ENCODE measurements around the gene AMZ1.

AMZ1 gene

DNA sequence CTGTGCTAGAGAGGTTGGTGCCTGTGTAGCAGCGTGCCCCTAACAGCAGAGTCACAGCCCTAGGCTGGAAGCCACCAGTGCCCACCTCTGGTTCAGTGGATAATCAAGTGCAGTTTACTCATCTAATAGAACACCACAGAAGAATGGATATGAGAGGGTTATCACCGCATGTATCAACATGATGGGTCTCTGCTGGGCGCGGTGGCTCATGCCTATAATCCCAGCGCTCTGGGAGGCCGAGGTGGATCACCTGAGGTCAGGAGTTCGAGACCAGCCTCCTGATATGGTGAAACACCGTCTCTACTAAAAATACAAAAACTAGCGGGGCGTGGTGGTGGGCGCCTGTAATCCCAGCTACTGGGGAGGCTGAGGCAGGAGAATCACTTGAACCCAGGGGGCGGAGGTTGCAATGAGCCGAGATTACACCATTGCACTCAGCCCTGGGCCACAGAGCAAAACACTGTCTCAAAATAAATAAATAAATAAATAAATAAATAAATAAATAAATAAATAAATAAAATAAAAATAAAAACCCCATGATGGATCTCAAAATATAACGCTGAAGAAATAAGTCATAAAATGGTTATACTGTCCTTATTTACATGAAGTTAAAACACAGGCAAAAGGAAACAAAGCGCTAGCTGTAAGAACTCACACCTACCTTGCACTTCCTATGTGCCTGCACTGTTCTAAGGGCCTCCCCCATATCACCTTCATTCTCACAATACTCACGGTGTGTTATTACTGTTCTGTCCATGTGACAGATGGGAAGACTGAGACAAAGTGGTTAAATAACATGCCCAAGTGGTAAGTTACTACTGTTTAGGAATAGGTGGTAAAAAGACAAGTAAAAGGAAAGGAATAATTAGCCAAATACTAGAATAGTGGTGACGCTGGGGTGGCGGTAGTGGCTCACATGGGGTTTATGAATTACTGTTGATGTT, 70.9 kb downstream of the AMZ1 start:
- H3K36me3 Mint-ChIP-seq = peaks cover 26% of the 10 kb centered on the region
- H3K27me3 Mint-ChIP-seq = no peaks in the 10 kb centered on the region
- peaks cover 44% of the 10 kb centered on the region for H3K4me1 Mint-ChIP-seq (ENCODE audit: low read depth)
- peak overlapping the region; percentile 98 for H3K27ac Mint-ChIP-seq
- H3K4me3 Mint-ChIP-seq = peak overlapping the region; percentile 56
- H3K9me3 Mint-ChIP-seq (ENCODE audit: low read depth) = no peaks in the 10 kb centered on the region

GRCh38 chr7:2759736-2760097, 71.7 kb downstream of the AMZ1 start:
- Mint-ChIP-seq H3K36me3 (peaks cover 23% of the 10 kb centered on the region), H3K4me1 (ENCODE audit: low read depth) (peaks cover 44% of the 10 kb centered on the region), H3K9me3 (ENCODE audit: low read depth) (no peaks in the 10 kb centered on the region), H3K4me3 (no peak overlapping the region), H3K27ac (no peak overlapping the region), H3K27me3 (no peaks in the 10 kb centered on the region)

DNA sequence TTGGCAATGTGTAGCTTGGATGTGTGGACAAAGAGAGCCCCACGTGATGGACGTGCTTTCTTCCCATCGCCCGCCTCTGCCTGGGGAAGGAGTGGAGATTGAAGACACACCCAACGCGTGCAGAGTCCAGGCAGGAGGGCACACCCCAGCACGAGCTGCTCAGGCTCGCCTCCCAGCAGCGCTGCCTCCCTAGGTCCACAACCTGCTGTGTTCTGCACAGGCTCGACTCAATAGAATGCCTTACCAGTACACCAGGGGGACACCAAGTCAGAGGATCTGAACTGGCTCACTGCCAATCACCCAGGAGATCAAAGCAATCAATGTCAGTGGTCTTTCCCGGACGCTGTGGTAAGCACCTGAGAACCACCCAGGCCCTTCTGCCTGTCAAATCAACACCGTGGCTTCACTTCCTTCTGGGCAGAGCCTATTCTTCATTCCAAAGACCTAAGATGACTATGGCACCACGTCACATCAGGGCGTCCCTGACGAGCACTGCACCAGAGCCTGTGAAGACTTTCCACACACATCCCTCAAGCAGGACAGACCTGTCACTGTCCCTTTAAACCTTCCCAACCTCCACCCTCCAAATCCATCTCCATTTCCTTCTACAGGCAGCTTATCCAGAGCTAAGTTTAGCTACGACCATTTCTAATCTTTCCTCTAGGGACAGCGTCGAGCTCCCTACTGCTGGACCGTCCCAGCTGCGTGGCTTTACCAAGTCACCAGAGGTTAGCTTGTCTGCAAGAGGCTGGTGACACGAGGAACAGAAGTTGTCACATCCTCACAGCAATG, 72.3 kb downstream of the AMZ1 start:
- Mint-ChIP-seq H3K4me3 (no peak overlapping the region), H3K36me3 (peaks cover 18% of the 10 kb centered on the region), H3K27ac (peak overlapping the region; percentile 4), H3K4me1 (ENCODE audit: low read depth) (peaks cover 44% of the 10 kb centered on the region), H3K9me3 (ENCODE audit: low read depth) (no peaks in the 10 kb centered on the region), H3K27me3 (no peaks in the 10 kb centered on the region)

GRCh38 chr7:2761131-2761624, 73.2 kb downstream of the AMZ1 start:
- H3K9me3 Mint-ChIP-seq (ENCODE audit: low read depth) = no peaks in the 10 kb centered on the region

GRCh38 chr7:2761801-2762497, 73.9 kb downstream of the AMZ1 start:
- Mint-ChIP-seq H3K27ac (no peak overlapping the region), H3K4me3 (no peak overlapping the region), H3K36me3 (peaks cover 10% of the 10 kb centered on the region), H3K9me3 (ENCODE audit: low read depth) (no peaks in the 10 kb centered on the region), H3K4me1 (ENCODE audit: low read depth) (peaks cover 41% of the 10 kb centered on the region), H3K27me3 (no peaks in the 10 kb centered on the region)

More at GRCh38 chr7:2761131-2761624, 73.2 kb downstream of the AMZ1 start:
- Mint-ChIP-seq H3K4me1 (ENCODE audit: low read depth) (peaks cover 44% of the 10 kb centered on the region), H3K36me3 (peaks cover 11% of the 10 kb centered on the region), H3K27ac (no peak overlapping the region), H3K4me3 (no peak overlapping the region), H3K27me3 (no peaks in the 10 kb centered on the region)

GRCh38 chr7:2763597-2763996, 75.6 kb downstream of the AMZ1 start:
- no peak overlapping the region for H3K27ac Mint-ChIP-seq
- H3K9me3 Mint-ChIP-seq (ENCODE audit: low read depth) = no peaks in the 10 kb centered on the region
- no peaks in the 10 kb centered on the region for H3K27me3 Mint-ChIP-seq
- no peak overlapping the region for H3K4me3 Mint-ChIP-seq
- H3K36me3 Mint-ChIP-seq = peaks cover 13% of the 10 kb centered on the region
- H3K4me1 Mint-ChIP-seq (ENCODE audit: low read depth) = peaks cover 26% of the 10 kb centered on the region

- Mint-ChIP-seq H3K36me3 (peaks cover 11% of the 10 kb centered on the region), H3K9me3 (ENCODE audit: low read depth) (no peaks in the 10 kb centered on the region), H3K27ac (no peak overlapping the region)
Observed at GRCh38 chr7:2764621-2765020, 76.6 kb downstream of the AMZ1 start.

More at GRCh38 chr7:2764621-2765020, 76.6 kb downstream of the AMZ1 start:
- Mint-ChIP-seq H3K27me3 (no peaks in the 10 kb centered on the region), H3K4me3 (no peak overlapping the region), H3K4me1 (ENCODE audit: low read depth) (peaks cover 18% of the 10 kb centered on the region)
